ENCODE data around the gene RIPOR2. TPM values are rescaled to one million over a fixed set of nuclear protein-coding genes. Genes with fewer than 3 reads are reported as not detected.

Gene RIPOR2
- total RNA-seq, 6 experiments from 2014 or later: 9.1 to 20.7 (median 10.2) TPM

GRCh38 chr6:24910961-24911725 lies 24.6 kb downstream of the RIPOR2 start:
- H3K27ac Mint-ChIP-seq: peak overlapping the region; percentile 34; the same call in 1 of the 2 replicates
- H3K4me1 Mint-ChIP-seq (ENCODE audit: low read depth): peaks cover 48% of the 10 kb centered on the region
- H3K4me3 Mint-ChIP-seq: peak overlapping the region; percentile 93
- no peaks in the 10 kb centered on the region for H3K9me3 Mint-ChIP-seq
- peaks cover 7% of the 10 kb centered on the region for H3K27me3 Mint-ChIP-seq (ENCODE audit: insufficient read depth)
- TF ChIP-seq CTCF (IDR thresholded peaks at IDR 0.05): no peak
- no peaks in the 10 kb centered on the region for H3K36me3 Mint-ChIP-seq (ENCODE audit: low read depth)
- DNase-seq: no peak

GRCh38 chr6:24910331-24910960 lies 25.3 kb downstream of the RIPOR2 start:
- no peak for DNase-seq
- Mint-ChIP-seq H3K27ac (peak overlapping the region; percentile 75), H3K4me3 (peak overlapping the region; percentile 93), H3K27me3 (ENCODE audit: insufficient read depth) (peaks cover 5% of the 10 kb centered on the region), H3K9me3 (no peaks in the 10 kb centered on the region), H3K36me3 (ENCODE audit: low read depth) (0 out of 2 replicates have a peak, but pooled peaks cover 3% of the 10 kb centered on the region), H3K4me1 (ENCODE audit: low read depth) (peaks cover 48% of the 10 kb centered on the region)
- peak; percentile 59; the same call in 1 of the 2 replicates for TF ChIP-seq CTCF (IDR thresholded peaks at IDR 0.05)

- peaks cover 48% of the 10 kb centered on the region for H3K4me1 Mint-ChIP-seq (ENCODE audit: low read depth)
- peak overlapping the region; percentile 93 for H3K4me3 Mint-ChIP-seq
- H3K27me3 Mint-ChIP-seq (ENCODE audit: insufficient read depth): peaks cover 10% of the 10 kb centered on the region
- no peaks in the 10 kb centered on the region for H3K9me3 Mint-ChIP-seq
- TF ChIP-seq CTCF (IDR thresholded peaks at IDR 0.05): no peak
- no peak for DNase-seq
- H3K27ac Mint-ChIP-seq: peak overlapping the region; percentile 75
- peaks cover 9% of the 10 kb centered on the region; the same call in 1 of the 2 replicates for H3K36me3 Mint-ChIP-seq (ENCODE audit: low read depth)
Observed at GRCh38 chr6:24909241-24910216, 26.2 kb downstream of the RIPOR2 start.

- Mint-ChIP-seq H3K27ac (peak overlapping the region; percentile 66), H3K9me3 (no peaks in the 10 kb centered on the region; the same call in 1 of the 2 replicates), H3K4me1 (ENCODE audit: low read depth) (peaks cover 55% of the 10 kb centered on the region), H3K27me3 (ENCODE audit: insufficient read depth) (peaks cover 12% of the 10 kb centered on the region), H3K4me3 (peak overlapping the region; percentile 93), H3K36me3 (ENCODE audit: low read depth) (peaks cover 18% of the 10 kb centered on the region)
- peak; percentile 43 for DNase-seq
- no peak for TF ChIP-seq CTCF (IDR thresholded peaks at IDR 0.05)
Observed at GRCh38 chr6:24908650-24909035, 27.1 kb downstream of the RIPOR2 start.
